Natural killer cell (primary cell): ENCODE data around the gene ZEB1. TPM values are rescaled to one million over a fixed set of nuclear protein-coding genes. Genes with fewer than 3 reads are reported as not detected.

ENCODE experiments used
- ATAC-seq, 3 donors: fragments of 150-1000 bp in 2 of 3; fragments of 200-7000 bp in 1 of 3; cut with Tn5 transposase; 1 replicate in 1 of 3; 2 replicates in 2 of 3; pipeline ENCODE4 v1.10.0; 2021; ENCODE audit warnings: mild to moderate bottlenecking in 2 of 3, moderate library complexity in 2 of 3
- DNase-seq, 2 donors: peaks; one replicate each; pipeline versions ENCODE4 v3.0.0 to v3.0.0-alpha.2; 2013 to 2021; ENCODE audit warnings: mixed read lengths in 1 of 2
- H3K27ac ChIP-seq: one replicate; pipeline ENCODE4 v1.5.1; 2013; ENCODE audit warnings: mild to moderate bottlenecking, low read length
- H3K27me3 ChIP-seq: one replicate; pipeline ENCODE4 v1.6.1; 2013; ENCODE audit warnings: low read length; ENCODE audit not compliant: control insufficient read depth, insufficient read depth
- H3K36me3 ChIP-seq: one replicate; pipeline ENCODE4 v1.6.1; 2013; ENCODE audit warnings: low read length; ENCODE audit not compliant: control insufficient read depth, insufficient read depth
- H3K4me1 ChIP-seq: one replicate; pipeline ENCODE4 v1.6.1; 2013; ENCODE audit warnings: low read length; ENCODE audit not compliant: control insufficient read depth, insufficient read depth
- H3K4me3 ChIP-seq: one replicate; pipeline ENCODE4 v1.5.1; 2013; ENCODE audit warnings: low read length
- H3K9me3 ChIP-seq: one replicate; pipeline ENCODE4 v1.6.1; 2013; ENCODE audit warnings: low read length; ENCODE audit not compliant: control insufficient read depth, insufficient read depth
- H3K27ac Mint-ChIP-seq, 2 donors: one replicate each; pipeline ENCODE4 v1.8.0; 2022; ENCODE audit warnings: mild to moderate bottlenecking in 2 of 2, mixed read lengths in 2 of 2, moderate library complexity in 1 of 2
- H3K27me3 Mint-ChIP-seq, 2 donors: one replicate each; pipeline ENCODE4 v1.8.0; 2022; ENCODE audit warnings: low read depth in 2 of 2, mixed read lengths in 2 of 2
- H3K36me3 Mint-ChIP-seq: one replicate; pipeline ENCODE4 v1.8.0; 2022; ENCODE audit warnings: mixed read lengths
- H3K4me1 Mint-ChIP-seq, 2 donors: one replicate each; pipeline ENCODE4 v1.8.0; 2022; ENCODE audit warnings: mixed read lengths in 2 of 2
- H3K4me3 Mint-ChIP-seq: one replicate; pipeline ENCODE4 v1.8.0; 2022; ENCODE audit warnings: mild to moderate bottlenecking, moderate library complexity, mixed read lengths
- H3K9me3 Mint-ChIP-seq, 2 donors: one replicate each; pipeline ENCODE4 v1.8.0; 2022; ENCODE audit warnings: mixed read lengths in 2 of 2
- CTCF ChIP-seq: fragments of 200-600 bp; IDR thresholded peaks from one replicate; pipeline ENCODE4 v1.8.0; 2022; ENCODE audit warnings: antibody characterized with exemption
- WGBS: methylation state at CpG from one replicate; pipeline ENCODE4 v1.1.7; 2013; ENCODE audit warnings: missing lambda C conversion rate; ENCODE audit not compliant: insufficient coverage; 5-methylcytosine and 5-hydroxymethylcytosine counted together
- intact Hi-C: fragments of 100-400 bp; cut with micrococcal nuclease; formaldehyde crosslinking; loops from one replicate; pipeline ENCODE4 v1.14.2; 2022
- total RNA-seq, 4 donors: library from RNA; stranded (reverse); fragments of 120-200 nt in 1 of 4; gene quantifications; one replicate each; pipeline versions ENCODE4 v1.2.3 to v1.2.4, GENCODE V29; 2013 to 2022

ZEB1 gene
- total RNA-seq, 3 donors from 2014 or later (not counting 1 experiment from before 2014, with no cell fraction given) = 29.3 to 30.6 (median 29.7) TPM

DNA sequence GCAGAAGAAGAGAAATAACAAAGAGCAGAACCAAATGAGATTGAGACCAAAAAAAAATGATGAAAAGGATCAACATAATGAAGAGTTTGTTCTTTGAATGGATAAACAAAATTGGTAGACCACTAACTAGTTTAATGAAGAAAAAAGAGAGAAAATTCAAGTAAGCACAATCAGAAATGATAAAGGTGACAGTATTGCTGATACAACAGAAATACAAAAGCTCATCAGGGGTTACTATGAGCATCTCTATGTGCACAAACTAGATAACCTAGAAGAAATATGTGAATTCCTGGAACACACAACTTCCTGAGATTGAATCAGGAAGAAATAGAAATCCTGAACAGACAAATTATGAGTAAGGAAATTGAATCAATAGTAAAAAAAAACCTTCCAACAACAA is 157.1 kb downstream of the ZEB1 start:
- Mint-ChIP-seq H3K4me1 (no peaks in the 10 kb centered on the region), H3K27me3 (no peaks in the 10 kb centered on the region), H3K9me3 (peaks cover 2 to 6% of the 10 kb centered on the region in 2 donors), H3K27ac (no peak overlapping the region), H3K36me3 (peaks cover 9% of the 10 kb centered on the region), H3K4me3 (no peak overlapping the region)
- H3K27ac ChIP-seq = no peak overlapping the region
- H3K27me3 ChIP-seq = no peaks in the 10 kb centered on the region
- no peak for DNase-seq
- ATAC-seq = no peak
- H3K9me3 ChIP-seq = no peaks in the 10 kb centered on the region
- intact Hi-C loops = no loop called here
- TF ChIP-seq CTCF = no peak
- no peak overlapping the region for H3K4me3 ChIP-seq
- no peaks in the 10 kb centered on the region for H3K36me3 ChIP-seq
- no peaks in the 10 kb centered on the region for H3K4me1 ChIP-seq

DNA sequence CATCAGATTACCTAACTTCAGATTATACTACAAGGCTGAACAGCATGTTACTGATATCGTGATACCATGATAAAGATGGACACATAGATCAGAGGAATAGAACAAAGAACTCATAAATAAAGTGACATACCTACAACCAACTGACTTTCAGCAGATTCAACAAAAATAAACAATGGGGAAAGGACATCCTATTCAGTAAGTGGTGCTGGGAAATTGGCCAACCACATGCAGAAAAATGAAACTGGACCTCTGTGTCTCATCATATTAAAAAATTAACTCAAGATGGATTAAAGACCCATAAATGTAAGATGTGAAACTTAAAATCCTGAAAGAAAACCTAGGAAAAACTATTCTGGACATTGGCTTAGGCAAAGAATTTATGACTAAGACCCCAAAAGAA is 158.6 kb downstream of the ZEB1 start:
- H3K4me1 ChIP-seq = no peaks in the 10 kb centered on the region
- intact Hi-C loops = no loop called here
- no peak for TF ChIP-seq CTCF
- DNase-seq (no peak), ATAC-seq (no peak)
- Mint-ChIP-seq H3K9me3 (peaks cover 2 to 3% of the 10 kb centered on the region in 2 donors), H3K36me3 (peaks cover 9% of the 10 kb centered on the region), H3K27ac (no peak overlapping the region), H3K27me3 (no peaks in the 10 kb centered on the region), H3K4me1 (no peaks in the 10 kb centered on the region), H3K4me3 (no peak overlapping the region)
- no peak overlapping the region for H3K4me3 ChIP-seq
- WGBS = no CpG with 5 or more reads among the region's 1 CpG
- no peaks in the 10 kb centered on the region for H3K36me3 ChIP-seq
- H3K27me3 ChIP-seq = no peaks in the 10 kb centered on the region
- H3K9me3 ChIP-seq = no peaks in the 10 kb centered on the region
- no peak overlapping the region for H3K27ac ChIP-seq

GRCh38 chr10:31479752-31480151 is 160.7 kb downstream of the ZEB1 start:
- Histone ChIP-seq H3K27ac (no peak overlapping the region), H3K4me1 (no peaks in the 10 kb centered on the region), H3K27me3 (no peaks in the 10 kb centered on the region), H3K36me3 (no peaks in the 10 kb centered on the region), H3K9me3 (no peaks in the 10 kb centered on the region), H3K4me3 (no peak overlapping the region)
- Mint-ChIP-seq H3K9me3 (peaks cover 2 to 3% of the 10 kb centered on the region in 2 donors), H3K36me3 (peaks cover 9% of the 10 kb centered on the region), H3K4me3 (no peak overlapping the region), H3K4me1 (no peaks in the 10 kb centered on the region), H3K27ac (no peak overlapping the region), H3K27me3 (no peaks in the 10 kb centered on the region)
- ATAC-seq (no peak), DNase-seq (peak in 1 of 2 donors; percentile 35)
- intact Hi-C loops = no loop called here
- no peak for TF ChIP-seq CTCF

DNA sequence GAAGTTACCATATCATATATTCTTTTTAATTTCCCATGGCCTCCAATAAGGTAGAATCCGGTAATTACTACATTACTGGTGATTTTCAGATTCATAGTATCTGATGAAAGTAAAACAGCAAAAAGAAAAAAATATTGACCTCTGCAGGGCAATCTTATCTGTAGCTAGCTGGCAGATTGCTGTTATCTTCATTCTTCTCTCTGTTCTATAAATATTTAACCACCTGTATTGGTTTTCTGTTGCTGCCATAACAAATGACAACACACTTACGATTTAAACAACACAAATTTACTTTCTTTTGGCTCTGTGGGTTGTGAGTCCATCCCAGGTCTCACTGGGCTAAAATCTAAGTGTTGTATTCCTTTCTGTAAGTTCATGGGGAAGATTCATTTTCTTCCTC is 164.5 kb downstream of the ZEB1 start:
- Mint-ChIP-seq H3K4me3 (no peak overlapping the region), H3K4me1 (no peaks in the 10 kb centered on the region), H3K9me3 (no peaks in the 10 kb centered on the region), H3K27me3 (no peaks in the 10 kb centered on the region), H3K27ac (no peak overlapping the region), H3K36me3 (no peaks in the 10 kb centered on the region)
- Histone ChIP-seq H3K27ac (no peak overlapping the region), H3K4me3 (no peak overlapping the region), H3K4me1 (no peaks in the 10 kb centered on the region), H3K27me3 (no peaks in the 10 kb centered on the region), H3K9me3 (no peaks in the 10 kb centered on the region), H3K36me3 (no peaks in the 10 kb centered on the region)
- intact Hi-C loops = no loop called here
- WGBS = 100% methylated on average over 2 of the region's 2 CpGs
- DNase-seq = no peak
- ATAC-seq = no peak
- no peak for TF ChIP-seq CTCF
